Measurements from ENCODE around the gene MTR. TPM values are rescaled to one million over a fixed set of nuclear protein-coding genes. Genes with fewer than 3 reads are reported as not detected.

The MTR gene
- total RNA-seq, 2 donors from 2014 or later = 18.8 to 48.7 TPM

- no peak overlapping the region for H3K27ac ChIP-seq
- DNase-seq (ENCODE audit: low spot score) = no peak
- H3K9me3 ChIP-seq = no peaks in the 10 kb centered on the region
- H3K4me1 ChIP-seq (replicated peaks) = no peaks in the 10 kb centered on the region
- H3K36me3 ChIP-seq = peaks cover 0 to 4% of the 10 kb centered on the region in 2 donors
- no peaks in the 10 kb centered on the region for H3K27me3 ChIP-seq (replicated peaks; ENCODE audit: insufficient read depth)
- H3K4me3 ChIP-seq = no peak overlapping the region
- 67% methylated on average over 2 of the region's 2 CpGs for WGBS
- TF ChIP-seq POLR2AphosphoS5 (IDR thresholded peaks at IDR 0.05) (no peak), POLR2A (IDR thresholded peaks at IDR 0.05) (no peak), CTCF (IDR thresholded peaks at IDR 0.05) (no peak)
- intact Hi-C loops (cut with DNase I) = loop anchor here (10.0 kb wide), 1 partner anchor 257 kb away; the partner anchor contains the start of gene HEATR1
Observed at GRCh38 chr1:236861560-236862218, 66.6 kb downstream of the MTR start.

- intact Hi-C loops (cut with DNase I) = loop anchor here (10.0 kb wide), 1 partner anchor 257 kb away; the partner anchor contains the start of gene HEATR1
- 95% methylated on average over 4 of the region's 4 CpGs for WGBS
- no peak for TF ChIP-seq POLR2AphosphoS5 (IDR thresholded peaks at IDR 0.05)
- Histone ChIP-seq H3K4me1 (replicated peaks) (no peaks in the 10 kb centered on the region), H3K9me3 (no peaks in the 10 kb centered on the region), H3K4me3 (no peak overlapping the region), H3K27me3 (replicated peaks; ENCODE audit: insufficient read depth) (no peaks in the 10 kb centered on the region), H3K36me3 (peaks cover 0 to 4% of the 10 kb centered on the region in 2 donors), H3K27ac (no peak overlapping the region)
- DNase-seq (ENCODE audit: low spot score) = no peak
Observed at GRCh38 chr1:236862219-236862591, 67.1 kb downstream of the MTR start.

- Histone ChIP-seq H3K27me3 (replicated peaks; ENCODE audit: insufficient read depth) (no peaks in the 10 kb centered on the region), H3K27ac (no peak overlapping the region), H3K4me3 (no peak overlapping the region), H3K4me1 (replicated peaks) (no peaks in the 10 kb centered on the region), H3K9me3 (no peaks in the 10 kb centered on the region), H3K36me3 (peaks cover 0 to 4% of the 10 kb centered on the region in 2 donors)
- WGBS = 87% methylated on average over 5 of the region's 5 CpGs
- no peak for DNase-seq (ENCODE audit: low spot score)
- TF ChIP-seq CTCF (IDR thresholded peaks at IDR 0.05) (no peak), POLR2AphosphoS5 (IDR thresholded peaks at IDR 0.05) (no peak), POLR2A (IDR thresholded peaks at IDR 0.05) (no peak)
- intact Hi-C loops (cut with DNase I) = loop anchor here (10.0 kb wide), 1 partner anchor 258 kb away; the partner anchor contains the start of gene HEATR1
Observed at GRCh38 chr1:236862615-236863211, 67.6 kb downstream of the MTR start.

- Histone ChIP-seq H3K4me3 (no peak overlapping the region), H3K9me3 (no peaks in the 10 kb centered on the region), H3K36me3 (no peaks in the 10 kb centered on the region), H3K27ac (no peak overlapping the region), H3K27me3 (replicated peaks; ENCODE audit: insufficient read depth) (no peaks in the 10 kb centered on the region), H3K4me1 (replicated peaks) (no peaks in the 10 kb centered on the region)
- 63% methylated on average over 3 of the region's 3 CpGs for WGBS
- DNase-seq (ENCODE audit: low spot score) = no peak
- no peak for TF ChIP-seq POLR2AphosphoS5 (IDR thresholded peaks at IDR 0.05)
- no peak for TF ChIP-seq CTCF (IDR thresholded peaks at IDR 0.05)
- TF ChIP-seq POLR2A (IDR thresholded peaks at IDR 0.05) = no peak
- intact Hi-C loops (cut with DNase I) = loop anchor here (10.0 kb wide), 1 partner anchor 259 kb away; the partner anchor contains the start of gene HEATR1
Observed at GRCh38 chr1:236864211-236864610, 69.1 kb downstream of the MTR start.

GRCh38 chr1:236864996-236865817 is 70.1 kb downstream of the MTR start:
- no peak overlapping the region for H3K27ac ChIP-seq
- TF ChIP-seq POLR2A (IDR thresholded peaks at IDR 0.05) (no peak), POLR2AphosphoS5 (IDR thresholded peaks at IDR 0.05) (no peak), CTCF (IDR thresholded peaks at IDR 0.05) (no peak)
- no peak for DNase-seq (ENCODE audit: low spot score)
- no peaks in the 10 kb centered on the region for H3K36me3 ChIP-seq
- no peaks in the 10 kb centered on the region for H3K27me3 ChIP-seq (replicated peaks; ENCODE audit: insufficient read depth)
- H3K4me3 ChIP-seq = no peak overlapping the region
- WGBS = 46% methylated on average over 3 of the region's 3 CpGs
- intact Hi-C loops (cut with DNase I) = loop anchor here (10.0 kb wide), 1 partner anchor 260 kb away; the partner anchor contains the start of gene HEATR1
- no peaks in the 10 kb centered on the region for H3K4me1 ChIP-seq (replicated peaks)
- H3K9me3 ChIP-seq = no peaks in the 10 kb centered on the region

Data from prostate gland (tissue), 2 donors.